B cell (primary cell): ENCODE results near the gene ATP8A2. TPM values are rescaled to one million over a fixed set of nuclear protein-coding genes. Genes with fewer than 3 reads are reported as not detected.

ENCODE experiments used
- ATAC-seq: fragments of 200-7000 bp; cut with Tn5 transposase; one replicate; pipeline ENCODE4 v1.10.0; 2021; ENCODE audit warnings: low read depth, mild to moderate bottlenecking, moderate number of reproducible peaks, moderate library complexity
- CTCF ChIA-PET: fragments of 350-600 bp; sonication (Branson Sonifier 250); formaldehyde crosslinking; loops from one replicate; lab custom pipeline; 2021; ENCODE audit warnings: antibody characterized with exemption, inconsistent platforms; lab: Charles Lee
- POLR2A ChIA-PET: fragments of 350-600 bp; sonication (Branson Sonifier 250); formaldehyde crosslinking; loops from one replicate; lab custom pipeline; 2021; ENCODE audit warnings: antibody characterized with exemption; lab: Charles Lee
- DNase-seq: peaks from one replicate; pipeline ENCODE4 v3.0.0; 2013
- H2AFZ ChIP-seq: 2 replicates; pipeline ENCODE4 v1.6.1; 2012; ENCODE audit warnings: mild to moderate bottlenecking, low read depth, low read length; ENCODE audit not compliant: insufficient read depth, poor library complexity, severe bottlenecking
- H3K27ac ChIP-seq, 2 donors: 1 replicate in 1 of 2; 2 replicates in 1 of 2; pipeline ENCODE4 v1.5.1; 2012 to 2013; ENCODE audit warnings: low read length in 2 of 2, mild to moderate bottlenecking in 2 of 2, moderate library complexity in 1 of 2
- H3K27me3 ChIP-seq, 4 experiments: fragments of 200-600 bp in 1 of 4; sonication (generic) in 1 of 4; replicated peaks in 1 of 4; 1 replicate in 2 of 4; 2 replicates in 2 of 4; pipeline versions ENCODE4 v1.6.1 to v1.7.0; 2013 to 2016; ENCODE audit warnings: low read length in 3 of 4, mild to moderate bottlenecking in 2 of 4, mixed read lengths in 1 of 4, moderate library complexity in 1 of 4; ENCODE audit not compliant: insufficient read depth in 4 of 4, control insufficient read depth in 3 of 4; ENCODE audit errors: control extremely low read depth in 1 of 4
- H3K36me3 ChIP-seq, 2 experiments: replicated peaks in 1 of 2; 1 replicate in 1 of 2; 2 replicates in 1 of 2; pipeline versions ENCODE4 v1.6.1 to v1.7.1; 2013; ENCODE audit warnings: low read length in 1 of 2; ENCODE audit not compliant: insufficient read depth in 2 of 2, control insufficient read depth in 1 of 2; ENCODE audit errors: control extremely low read depth in 1 of 2, extremely low read depth in 1 of 2
- H3K4me1 ChIP-seq, 2 donors: fragments of 200-600 bp in 1 of 2; sonication (generic) in 1 of 2; 1 replicate in 1 of 2; 2 replicates in 1 of 2; pipeline versions ENCODE4 v1.5.1 to v1.6.1; 2013 to 2017; ENCODE audit warnings: low read length in 2 of 2; ENCODE audit not compliant: control insufficient read depth in 2 of 2, insufficient read depth in 2 of 2
- H3K4me2 ChIP-seq: replicated peaks from 2 replicates; pipeline ENCODE3; 2012; ENCODE audit warnings: mild to moderate bottlenecking, low read depth, low read length; ENCODE audit not compliant: poor library complexity, severe bottlenecking
- H3K4me3 ChIP-seq, 5 experiments: fragments of 200-600 bp in 1 of 5; sonication (generic) in 1 of 5; 1 replicate in 3 of 5; 2 replicates in 2 of 5; pipeline versions ENCODE4 v1.5.1 to v1.7.0; 2011 to 2016; ENCODE audit warnings: low read length in 4 of 5, mild to moderate bottlenecking in 4 of 5, low read depth in 2 of 5, control low read depth in 1 of 5, moderate library complexity in 1 of 5; ENCODE audit not compliant: insufficient read depth in 1 of 5; ENCODE audit errors: control extremely low read depth in 1 of 5, extremely low read depth in 1 of 5
- H3K79me2 ChIP-seq: fragments of 200-600 bp; sonication (generic); one replicate; pipeline ENCODE4 v1.6.0; 2016; ENCODE audit warnings: low read length; ENCODE audit not compliant: control insufficient read depth, insufficient read depth
- H3K9ac ChIP-seq: fragments of 200-600 bp; sonication (generic); 2 replicates; pipeline ENCODE4 v1.6.1; 2017; ENCODE audit warnings: mild to moderate bottlenecking, low read length, moderate library complexity
- H3K9me3 ChIP-seq, 3 donors: one replicate each; pipeline versions ENCODE4 v1.6.1 to v1.7.1; 2013; ENCODE audit warnings: low read length in 2 of 3; ENCODE audit not compliant: control insufficient read depth in 2 of 3, insufficient read depth in 1 of 3; ENCODE audit errors: control extremely low read depth in 1 of 3
- H4K20me1 ChIP-seq: 2 replicates; pipeline ENCODE4 v1.6.0; 2012; ENCODE audit warnings: mild to moderate bottlenecking, low read length; ENCODE audit not compliant: insufficient read depth, control insufficient read depth, poor library complexity, severe bottlenecking
- H3K27ac Mint-ChIP-seq: one replicate; pipeline ENCODE4 v1.8.0; 2021; ENCODE audit warnings: mixed read lengths
- H3K27me3 Mint-ChIP-seq: one replicate; pipeline ENCODE4 v1.8.0; 2021; ENCODE audit warnings: mixed read lengths
- H3K4me1 Mint-ChIP-seq: one replicate; pipeline ENCODE4 v1.8.0; 2021; ENCODE audit warnings: mixed read lengths
- H3K4me3 Mint-ChIP-seq: one replicate; pipeline ENCODE4 v1.8.0; 2021; ENCODE audit warnings: mixed read lengths
- H3K9me3 Mint-ChIP-seq: one replicate; pipeline ENCODE4 v1.8.0; 2022; ENCODE audit warnings: mixed read lengths; ENCODE audit not compliant: insufficient read depth
- EZH2 ChIP-seq: IDR thresholded peaks from 2 replicates; pipeline ENCODE4 v1.6.1; 2012; ENCODE audit warnings: borderline replicate concordance, low read depth, mild to moderate bottlenecking, moderate library complexity, low read length; ENCODE audit not compliant: insufficient read depth, poor library complexity, severe bottlenecking
- WGBS: methylation state at CpG from one replicate; pipeline ENCODE4 v1.1.5; 2013; ENCODE audit warnings: missing lambda C conversion rate; ENCODE audit not compliant: insufficient coverage; 5-methylcytosine and 5-hydroxymethylcytosine counted together
- intact Hi-C: fragments of 100-400 bp; cut with micrococcal nuclease; formaldehyde crosslinking; loops from one replicate; pipeline ENCODE4 v1.10.0; 2022
- polyA plus RNA-seq: library from polyadenylated mRNA; depleted of rRNA; stranded (reverse); fragments of >200 nt; gene quantifications from 2 replicates; pipeline ENCODE4 v1.2.3, GENCODE V29; 2012
- total RNA-seq, 2 donors: library from RNA; stranded (reverse); fragments of 120-200 nt in 1 of 2; gene quantifications; 1 replicate in 1 of 2; 2 replicates in 1 of 2; pipeline versions ENCODE4 v1.2.3 to v1.2.4, GENCODE V29; 2013 to 2022
- TF ChIP-seq, protein P1 (sequence below): fragments of 200-600 bp; IDR thresholded peaks from one replicate; pipeline ENCODE4 v1.8.0; 2022; ENCODE audit warnings: antibody characterized with exemption, mild to moderate bottlenecking

The ATP8A2 gene
- total and polyA plus RNA-seq, 2 donors (not counting 1 experiment from before 2014, with no cell fraction given) = not detected

DNA sequence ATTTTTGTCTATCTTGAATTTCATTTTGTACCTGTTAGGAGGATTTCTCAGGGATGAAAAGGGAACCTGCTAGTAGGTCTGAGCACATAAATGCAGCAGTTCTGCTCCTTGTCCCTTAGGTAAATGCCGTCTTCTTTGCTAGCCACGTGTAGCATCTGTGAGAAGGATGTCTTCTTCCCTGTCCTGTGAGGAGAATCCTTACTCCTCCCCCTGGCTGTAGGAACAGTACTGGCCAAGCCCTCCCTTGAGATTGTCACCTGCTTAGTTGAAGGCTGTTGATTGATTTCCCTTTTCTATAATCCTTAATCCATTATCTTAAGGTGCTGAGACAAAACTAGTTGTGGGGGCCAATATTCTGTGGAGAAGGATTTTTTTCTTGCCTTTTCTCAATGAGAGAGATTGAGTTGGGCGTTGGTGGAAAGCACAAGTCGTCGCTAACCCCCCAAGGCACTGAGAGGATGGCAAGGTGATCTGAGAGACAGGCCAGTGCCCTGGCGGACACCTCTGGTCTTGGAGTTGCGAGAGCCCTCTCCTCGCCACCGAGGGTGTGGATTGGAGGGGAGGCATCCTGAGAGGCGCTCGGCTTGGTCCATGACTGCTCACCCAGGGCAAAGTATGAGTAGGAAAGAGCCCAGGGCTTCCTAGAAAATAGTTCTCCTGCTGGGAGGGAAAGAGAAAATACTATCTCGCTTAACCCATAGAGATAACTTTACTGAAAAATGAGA is 216.7 kb downstream of the ATP8A2 start:
- Histone ChIP-seq H3K79me2 (no peaks in the 10 kb centered on the region), H4K20me1 (no peaks in the 10 kb centered on the region), H3K27ac (no peak overlapping the region), H3K36me3 (no peaks in the 10 kb centered on the region), H3K4me2 (no peak overlapping the region), H2AFZ (no peak overlapping the region), H3K9me3 (no peaks in the 10 kb centered on the region), H3K9ac (no peak overlapping the region), H3K27me3 (peaks cover 0 to 4% (median 0%) of the 10 kb centered on the region in 4 experiments), H3K4me1 (no peaks in the 10 kb centered on the region), H3K4me3 (no peak overlapping the region)
- ChIA-PET CTCF (no interaction called here), POLR2A (no interaction called here)
- H3K9me3 Mint-ChIP-seq = peaks cover 5% of the 10 kb centered on the region
- TF ChIP-seq EZH2 = no peak
- TF ChIP-seq, protein P1, sequence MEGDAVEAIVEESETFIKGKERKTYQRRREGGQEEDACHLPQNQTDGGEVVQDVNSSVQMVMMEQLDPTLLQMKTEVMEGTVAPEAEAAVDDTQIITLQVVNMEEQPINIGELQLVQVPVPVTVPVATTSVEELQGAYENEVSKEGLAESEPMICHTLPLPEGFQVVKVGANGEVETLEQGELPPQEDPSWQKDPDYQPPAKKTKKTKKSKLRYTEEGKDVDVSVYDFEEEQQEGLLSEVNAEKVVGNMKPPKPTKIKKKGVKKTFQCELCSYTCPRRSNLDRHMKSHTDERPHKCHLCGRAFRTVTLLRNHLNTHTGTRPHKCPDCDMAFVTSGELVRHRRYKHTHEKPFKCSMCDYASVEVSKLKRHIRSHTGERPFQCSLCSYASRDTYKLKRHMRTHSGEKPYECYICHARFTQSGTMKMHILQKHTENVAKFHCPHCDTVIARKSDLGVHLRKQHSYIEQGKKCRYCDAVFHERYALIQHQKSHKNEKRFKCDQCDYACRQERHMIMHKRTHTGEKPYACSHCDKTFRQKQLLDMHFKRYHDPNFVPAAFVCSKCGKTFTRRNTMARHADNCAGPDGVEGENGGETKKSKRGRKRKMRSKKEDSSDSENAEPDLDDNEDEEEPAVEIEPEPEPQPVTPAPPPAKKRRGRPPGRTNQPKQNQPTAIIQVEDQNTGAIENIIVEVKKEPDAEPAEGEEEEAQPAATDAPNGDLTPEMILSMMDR = no peak
- WGBS = 86% methylated on average over 8 of the region's 12 CpGs
- H3K27me3 Mint-ChIP-seq = peaks cover 18% of the 10 kb centered on the region
- H3K4me1 Mint-ChIP-seq = no peaks in the 10 kb centered on the region
- intact Hi-C loops = no loop called here
- DNase-seq (no peak), ATAC-seq (no peak)
- no peak overlapping the region for H3K4me3 Mint-ChIP-seq
- H3K27ac Mint-ChIP-seq = no peak overlapping the region

DNA sequence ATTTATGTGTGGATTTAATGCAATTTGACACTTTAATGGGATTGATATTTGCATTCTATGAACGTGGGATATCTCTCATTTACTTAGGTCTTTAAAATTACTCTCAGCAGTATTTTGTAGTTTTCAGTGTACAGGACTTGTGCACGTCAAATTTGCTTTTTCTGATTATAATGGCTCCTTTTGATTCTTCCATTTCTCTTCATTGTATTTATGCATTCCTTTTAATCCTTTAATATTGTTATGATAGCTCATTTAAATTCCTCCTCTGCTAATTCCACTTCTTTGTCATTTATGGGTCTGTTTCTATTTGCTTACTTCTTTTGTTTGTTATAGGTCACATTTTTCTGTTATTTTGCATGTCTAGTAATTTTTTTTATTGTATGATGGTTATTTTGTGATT is 226.6 kb downstream of the ATP8A2 start:
- no peak for ATAC-seq

More for the DNA sequence above, 226.6 kb downstream of the ATP8A2 start:
- DNase-seq = no peak
- no peak for TF ChIP-seq EZH2
- TF ChIP-seq, protein P1 = no peak
- Histone ChIP-seq H3K4me1 (no peaks in the 10 kb centered on the region), H3K27me3 (no peaks in the 10 kb centered on the region), H2AFZ (no peak overlapping the region), H4K20me1 (no peaks in the 10 kb centered on the region), H3K4me3 (no peak overlapping the region), H3K79me2 (no peaks in the 10 kb centered on the region), H3K9me3 (no peaks in the 10 kb centered on the region), H3K36me3 (no peaks in the 10 kb centered on the region), H3K27ac (no peak overlapping the region), H3K4me2 (no peak overlapping the region), H3K9ac (no peak overlapping the region)
- no peak overlapping the region for H3K27ac Mint-ChIP-seq
- ChIA-PET POLR2A (no interaction called here), CTCF (no interaction called here)
- no peaks in the 10 kb centered on the region for H3K4me1 Mint-ChIP-seq
- WGBS = no CpG with 5 or more reads among the region's 2 CpGs
- intact Hi-C loops = no loop called here
- peaks cover 16% of the 10 kb centered on the region for H3K27me3 Mint-ChIP-seq
- H3K9me3 Mint-ChIP-seq = no peaks in the 10 kb centered on the region
- H3K4me3 Mint-ChIP-seq = no peak overlapping the region
